Uterus (tissue), 4 donors: Measurements from ENCODE around the gene CHD8. TPM values are rescaled to one million over a fixed set of nuclear protein-coding genes. Genes with fewer than 3 reads are reported as not detected.
A peak's percentile ranks its signal among the peaks of the same experiment; 100 is the strongest.

ENCODE experiments used
- DNase-seq, 2 donors: peaks; one replicate each; pipeline ENCODE4 v3.0.0-alpha.2; 2019 to 2020
- H3K27ac ChIP-seq, 2 donors: fragments of 200-600 bp; sonication (generic); 1 replicate in 1 of 2; 2 replicates in 1 of 2; pipeline ENCODE4 v1.5.1; 2016 to 2018
- H3K27me3 ChIP-seq, 2 donors: fragments of 200-600 bp; sonication (generic); one replicate each; pipeline ENCODE4 v1.5.1; 2018 to 2019; ENCODE audit warnings: control low read depth in 1 of 2
- H3K36me3 ChIP-seq, 2 donors: fragments of 200-600 bp; sonication (generic); one replicate each; pipeline ENCODE4 v1.5.1; 2019; ENCODE audit warnings: control low read depth in 1 of 2
- H3K4me1 ChIP-seq, 2 donors: fragments of 200-600 bp; sonication (generic); one replicate each; pipeline ENCODE4 v1.5.1; 2018 to 2019; ENCODE audit warnings: control low read depth in 1 of 2
- H3K4me3 ChIP-seq, 2 donors: fragments of 200-600 bp; sonication (generic); 1 replicate in 1 of 2; 2 replicates in 1 of 2; pipeline ENCODE4 v1.5.1; 2018 to 2019; ENCODE audit warnings: mild to moderate bottlenecking in 1 of 2
- H3K9me3 ChIP-seq, 2 donors: fragments of 200-600 bp; sonication (generic); one replicate each; pipeline ENCODE4 v1.5.1; 2019; ENCODE audit warnings: control low read depth in 1 of 2
- CTCF ChIP-seq, 4 experiments: fragments of 200-600 bp in 2 of 4; fragments of 450-650 bp in 2 of 4; sonication (generic) in 2 of 4; IDR thresholded peaks; one replicate each; pipeline ENCODE4 v1.5.1; 2016 to 2019; ENCODE audit warnings: antibody characterized with exemption in 4 of 4, mild to moderate bottlenecking in 2 of 4, moderate library complexity in 1 of 4
- POLR2A ChIP-seq, 2 donors: fragments of 450-650 bp; IDR thresholded peaks; one replicate each; pipeline ENCODE4 v1.6.1; 2016; ENCODE audit warnings: antibody characterized with exemption in 2 of 2, mild to moderate bottlenecking in 1 of 2, moderate library complexity in 1 of 2
- intact Hi-C: fragments of 100-400 bp; cut with DNase I; formaldehyde crosslinking; loops from one replicate; pipeline ENCODE4 v1.15.1; 2023; ENCODE audit warnings: low total_unique reads
- total RNA-seq, 4 donors: library from RNA; depleted of rRNA in 3 of 4; stranded (reverse); fragments of >200 nt in 3 of 4; gene quantifications; one replicate each; pipeline versions ENCODE4 v1.1.0 to v1.2.4, GENCODE V29; 2014 to 2023
- donor health status: DM: yes; HTN: yes; CAD: no.

CHD8 gene
- total RNA-seq, 4 donors from 2014 or later: 21.8 to 95.1 (median 48.8) TPM

GRCh38 chr14:21405097-21405496 lies 50.8 kb downstream of the CHD8 start:
- TF ChIP-seq CTCF (IDR thresholded peaks at IDR 0.05) (no peak), POLR2A (IDR thresholded peaks at IDR 0.05) (no peak)
- H3K27ac ChIP-seq: no peak overlapping the region
- DNase-seq: no peak
- H3K9me3 ChIP-seq: no peaks in the 10 kb centered on the region
- H3K27me3 ChIP-seq: no peaks in the 10 kb centered on the region
- no peaks in the 10 kb centered on the region for H3K36me3 ChIP-seq
- intact Hi-C loops: no loop called here
- no peaks in the 10 kb centered on the region for H3K4me1 ChIP-seq
- H3K4me3 ChIP-seq: no peak overlapping the region

- Histone ChIP-seq H3K4me3 (no peak overlapping the region), H3K9me3 (no peaks in the 10 kb centered on the region), H3K4me1 (no peaks in the 10 kb centered on the region), H3K27me3 (no peaks in the 10 kb centered on the region), H3K36me3 (no peaks in the 10 kb centered on the region), H3K27ac (no peak overlapping the region)
- TF ChIP-seq CTCF (IDR thresholded peaks at IDR 0.05) (no peak), POLR2A (IDR thresholded peaks at IDR 0.05) (no peak)
- DNase-seq: no peak
- intact Hi-C loops: no loop called here
These were observed 56.5 kb downstream of the CHD8 start for GRCh38 chr14:21399311-21399870.

- Histone ChIP-seq H3K4me3 (no peak overlapping the region), H3K27ac (no peak overlapping the region), H3K36me3 (no peaks in the 10 kb centered on the region), H3K4me1 (no peaks in the 10 kb centered on the region), H3K27me3 (no peaks in the 10 kb centered on the region), H3K9me3 (no peaks in the 10 kb centered on the region)
- no peak for TF ChIP-seq CTCF (IDR thresholded peaks at IDR 0.05)
- TF ChIP-seq POLR2A (IDR thresholded peaks at IDR 0.05): no peak
- DNase-seq: no peak
- intact Hi-C loops: no loop called here
These were observed 57.0 kb downstream of the CHD8 start for GRCh38 chr14:21398901-21399300.

- TF ChIP-seq POLR2A (IDR thresholded peaks at IDR 0.05) (no peak), CTCF (IDR thresholded peaks at IDR 0.05) (no peak)
- no peaks in the 10 kb centered on the region for H3K36me3 ChIP-seq
- intact Hi-C loops: no loop called here
- no peak overlapping the region for H3K4me3 ChIP-seq
- no peaks in the 10 kb centered on the region for H3K4me1 ChIP-seq
- H3K9me3 ChIP-seq: no peaks in the 10 kb centered on the region
- no peak for DNase-seq
- no peaks in the 10 kb centered on the region for H3K27me3 ChIP-seq
- H3K27ac ChIP-seq: no peak overlapping the region
These were observed 60.5 kb downstream of the CHD8 start for GRCh38 chr14:21395450-21395849.

GRCh38 chr14:21385188-21385904 lies 70.6 kb downstream of the CHD8 start:
- H3K9me3 ChIP-seq: no peaks in the 10 kb centered on the region
- intact Hi-C loops: no loop called here
- peaks cover 0 to 15% of the 10 kb centered on the region in 2 donors for H3K4me1 ChIP-seq
- no peak overlapping the region for H3K4me3 ChIP-seq
- H3K27me3 ChIP-seq: no peaks in the 10 kb centered on the region
- no peak for DNase-seq
- no peak for TF ChIP-seq CTCF (IDR thresholded peaks at IDR 0.05)
- TF ChIP-seq POLR2A (IDR thresholded peaks at IDR 0.05): no peak
- H3K36me3 ChIP-seq: no peaks in the 10 kb centered on the region
- peak overlapping the region; percentile 89 to 90 for H3K27ac ChIP-seq
